Measurements from ENCODE around the gene RECK. TPM values are rescaled to one million over a fixed set of nuclear protein-coding genes. Genes with fewer than 3 reads are reported as not detected.

Gene RECK
- polyA plus RNA-seq, 2 donors = 1.0 to 1.5 TPM

- Histone ChIP-seq H3K27me3 (ENCODE audit: control insufficient read depth in 1 of 2, insufficient read depth in 2 of 2, low read length in 2 of 2) (no peaks in the 10 kb centered on the region), H3K36me3 (ENCODE audit: control insufficient read depth in 2 of 2, insufficient read depth in 2 of 2, low read length in 1 of 2) (peaks cover 0 to 7% of the 10 kb centered on the region in 2 donors), H3K9me3 (ENCODE audit: control insufficient read depth in 2 of 2, insufficient read depth in 1 of 2, low read depth in 1 of 2, low read length in 1 of 2) (no peaks in the 10 kb centered on the region), H3K27ac (ENCODE audit: low read depth in 2 of 2, low read length in 1 of 2) (no peak overlapping the region), H3K4me3 (ENCODE audit: low read depth in 1 of 2, low read length in 2 of 2) (no peak overlapping the region), H3K4me1 (ENCODE audit: control insufficient read depth in 2 of 2, insufficient read depth in 2 of 2, low read length in 1 of 2) (no peaks in the 10 kb centered on the region)
- WGBS, 2 donors = 71 to 77% methylated on average over 7 of the region's 7 CpGs
Observed at GRCh38 chr9:36119476-36119875, 82.8 kb downstream of the RECK start.

DNA sequence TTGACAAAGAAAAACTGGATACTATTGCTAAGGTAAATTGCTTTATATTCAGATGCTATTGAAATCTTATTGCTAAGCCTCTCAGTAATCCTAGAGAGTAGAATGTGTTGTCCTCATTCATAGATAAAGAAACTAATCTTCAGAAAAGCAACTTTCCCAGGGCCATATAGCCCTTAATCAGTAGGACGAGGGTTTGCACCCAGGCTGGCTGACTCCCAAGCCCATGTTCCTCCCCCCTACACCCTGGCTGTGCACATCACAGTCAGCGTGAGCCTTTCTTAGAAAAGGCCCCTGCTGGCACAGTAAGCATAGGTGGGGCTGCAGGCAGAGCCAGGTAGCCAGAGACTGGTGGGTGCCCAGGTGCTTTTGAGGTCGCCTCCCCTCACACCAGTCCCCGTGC, 84.0 kb downstream of the RECK start:
- H3K27ac ChIP-seq (ENCODE audit: low read depth in 2 of 2, low read length in 1 of 2) = no peak overlapping the region
- H3K4me3 ChIP-seq (ENCODE audit: low read depth in 1 of 2, low read length in 2 of 2) = no peak overlapping the region
- H3K27me3 ChIP-seq (ENCODE audit: control insufficient read depth in 1 of 2, insufficient read depth in 2 of 2, low read length in 2 of 2) = no peaks in the 10 kb centered on the region
- H3K4me1 ChIP-seq (ENCODE audit: control insufficient read depth in 2 of 2, insufficient read depth in 2 of 2, low read length in 1 of 2) = no peaks in the 10 kb centered on the region
- H3K36me3 ChIP-seq (ENCODE audit: control insufficient read depth in 2 of 2, insufficient read depth in 2 of 2, low read length in 1 of 2) = peaks cover 0 to 7% of the 10 kb centered on the region in 2 donors
- 78 to 82% methylated on average over 4 of the region's 4 CpGs for WGBS, 2 donors
- H3K9me3 ChIP-seq (ENCODE audit: control insufficient read depth in 2 of 2, insufficient read depth in 1 of 2, low read depth in 1 of 2, low read length in 1 of 2) = no peaks in the 10 kb centered on the region

GRCh38 chr9:36121971-36122370, 85.3 kb downstream of the RECK start:
- Histone ChIP-seq H3K4me1 (ENCODE audit: control insufficient read depth in 2 of 2, insufficient read depth in 2 of 2, low read length in 1 of 2) (no peaks in the 10 kb centered on the region), H3K36me3 (ENCODE audit: control insufficient read depth in 2 of 2, insufficient read depth in 2 of 2, low read length in 1 of 2) (peaks cover 0 to 7% of the 10 kb centered on the region in 2 donors), H3K9me3 (ENCODE audit: control insufficient read depth in 2 of 2, insufficient read depth in 1 of 2, low read depth in 1 of 2, low read length in 1 of 2) (no peaks in the 10 kb centered on the region), H3K4me3 (ENCODE audit: low read depth in 1 of 2, low read length in 2 of 2) (no peak overlapping the region), H3K27ac (ENCODE audit: low read depth in 2 of 2, low read length in 1 of 2) (no peak overlapping the region), H3K27me3 (ENCODE audit: control insufficient read depth in 1 of 2, insufficient read depth in 2 of 2, low read length in 2 of 2) (no peaks in the 10 kb centered on the region)
- WGBS, 2 donors = 89 to 92% methylated on average over 7 of the region's 7 CpGs

DNA sequence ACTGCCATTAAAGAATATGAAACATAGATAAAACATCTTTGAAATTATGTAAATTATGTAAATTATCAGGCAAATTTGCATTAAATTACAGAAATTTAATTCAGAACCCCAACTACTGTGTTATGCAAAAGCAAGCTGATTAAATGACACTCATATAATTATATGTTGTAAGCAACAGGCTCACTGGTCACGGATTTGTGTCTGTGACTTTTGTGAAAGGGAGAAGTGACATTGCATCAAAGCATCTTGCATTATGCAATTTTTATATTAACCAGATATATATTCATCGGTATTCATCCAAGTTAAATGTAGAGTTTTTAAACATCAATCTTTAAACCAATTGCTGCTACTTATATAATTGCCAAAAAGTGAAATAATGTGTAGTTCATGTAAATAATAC, 86.8 kb downstream of the RECK start:
- H3K4me1 ChIP-seq (ENCODE audit: control insufficient read depth in 2 of 2, insufficient read depth in 2 of 2, low read length in 1 of 2) = no peaks in the 10 kb centered on the region
- no peaks in the 10 kb centered on the region for H3K27me3 ChIP-seq (ENCODE audit: control insufficient read depth in 1 of 2, insufficient read depth in 2 of 2, low read length in 2 of 2)
- no peak overlapping the region for H3K27ac ChIP-seq (ENCODE audit: low read depth in 2 of 2, low read length in 1 of 2)
- 94 to 98% methylated on average over 2 of the region's 2 CpGs for WGBS, 2 donors
- H3K9me3 ChIP-seq (ENCODE audit: control insufficient read depth in 2 of 2, insufficient read depth in 1 of 2, low read depth in 1 of 2, low read length in 1 of 2) = no peaks in the 10 kb centered on the region
- no peak overlapping the region for H3K4me3 ChIP-seq (ENCODE audit: low read depth in 1 of 2, low read length in 2 of 2)
- H3K36me3 ChIP-seq (ENCODE audit: control insufficient read depth in 2 of 2, insufficient read depth in 2 of 2, low read length in 1 of 2) = peaks cover 0 to 5% of the 10 kb centered on the region in 2 donors

- H3K36me3 ChIP-seq (ENCODE audit: control insufficient read depth in 2 of 2, insufficient read depth in 2 of 2, low read length in 1 of 2) = peaks cover 0 to 3% of the 10 kb centered on the region in 2 donors
- WGBS, 2 donors = 81 to 83% methylated on average over 10 of the region's 10 CpGs
Observed at GRCh38 chr9:36125062-36125855, 88.5 kb downstream of the RECK start.

DNA sequence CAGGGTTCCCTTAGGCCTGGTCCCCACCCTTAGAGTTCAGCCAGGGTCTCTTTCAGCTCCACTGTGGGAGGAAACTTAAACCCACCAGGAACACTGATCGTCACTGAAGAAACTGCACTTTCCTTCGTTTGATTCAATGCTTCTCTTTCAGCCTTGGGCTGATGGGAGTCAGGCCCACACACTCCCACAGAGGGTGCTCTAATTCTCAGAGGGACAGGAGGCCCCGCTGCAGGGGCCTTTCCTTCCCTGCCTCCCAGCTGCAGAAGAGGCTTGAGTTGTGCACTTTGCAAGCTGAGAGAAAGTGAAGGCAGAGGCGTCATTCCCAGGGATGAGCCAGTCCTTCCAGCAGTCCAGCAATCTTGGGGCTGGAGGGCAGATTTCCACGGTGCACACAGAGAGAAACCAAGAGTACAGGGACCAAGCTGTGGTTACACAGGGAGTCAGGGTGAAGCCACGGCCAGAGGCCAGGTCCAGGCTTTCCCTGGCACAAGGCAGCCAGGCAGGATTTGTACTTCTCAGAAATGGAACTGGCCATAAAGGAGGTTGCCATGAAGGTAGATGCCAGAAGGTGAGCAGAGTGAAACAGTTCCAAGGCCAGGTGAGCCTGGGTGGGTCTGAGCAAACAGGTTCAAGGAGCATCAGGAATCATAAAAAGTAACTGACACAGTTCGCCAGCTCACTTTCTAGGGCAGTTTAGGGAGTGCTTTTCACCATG, 89.5 kb downstream of the RECK start:
- H3K27me3 ChIP-seq (ENCODE audit: control insufficient read depth in 1 of 2, insufficient read depth in 2 of 2, low read length in 2 of 2) = no peaks in the 10 kb centered on the region
- H3K4me1 ChIP-seq (ENCODE audit: control insufficient read depth in 2 of 2, insufficient read depth in 2 of 2, low read length in 1 of 2) = no peaks in the 10 kb centered on the region
- no peak overlapping the region for H3K4me3 ChIP-seq (ENCODE audit: low read depth in 1 of 2, low read length in 2 of 2)
- H3K36me3 ChIP-seq (ENCODE audit: control insufficient read depth in 2 of 2, insufficient read depth in 2 of 2, low read length in 1 of 2) = peaks cover 0 to 3% of the 10 kb centered on the region in 2 donors
- H3K27ac ChIP-seq (ENCODE audit: low read depth in 2 of 2, low read length in 1 of 2) = no peak overlapping the region
- 62 to 71% methylated on average over 7 of the region's 7 CpGs for WGBS, 2 donors
- H3K9me3 ChIP-seq (ENCODE audit: control insufficient read depth in 2 of 2, insufficient read depth in 1 of 2, low read depth in 1 of 2, low read length in 1 of 2) = no peaks in the 10 kb centered on the region

More at GRCh38 chr9:36125062-36125855, 88.5 kb downstream of the RECK start:
- no peaks in the 10 kb centered on the region for H3K27me3 ChIP-seq (ENCODE audit: control insufficient read depth in 1 of 2, insufficient read depth in 2 of 2, low read length in 2 of 2)
- no peaks in the 10 kb centered on the region for H3K4me1 ChIP-seq (ENCODE audit: control insufficient read depth in 2 of 2, insufficient read depth in 2 of 2, low read length in 1 of 2)
- no peaks in the 10 kb centered on the region for H3K9me3 ChIP-seq (ENCODE audit: control insufficient read depth in 2 of 2, insufficient read depth in 1 of 2, low read depth in 1 of 2, low read length in 1 of 2)
- no peak overlapping the region for H3K4me3 ChIP-seq (ENCODE audit: low read depth in 1 of 2, low read length in 2 of 2)
- no peak overlapping the region for H3K27ac ChIP-seq (ENCODE audit: low read depth in 2 of 2, low read length in 1 of 2)

- Histone ChIP-seq H3K4me1 (ENCODE audit: control insufficient read depth in 2 of 2, insufficient read depth in 2 of 2, low read length in 1 of 2) (no peaks in the 10 kb centered on the region), H3K27ac (ENCODE audit: low read depth in 2 of 2, low read length in 1 of 2) (no peak overlapping the region), H3K9me3 (ENCODE audit: control insufficient read depth in 2 of 2, insufficient read depth in 1 of 2, low read depth in 1 of 2, low read length in 1 of 2) (no peaks in the 10 kb centered on the region), H3K36me3 (ENCODE audit: control insufficient read depth in 2 of 2, insufficient read depth in 2 of 2, low read length in 1 of 2) (peaks cover 0 to 2% of the 10 kb centered on the region in 2 donors), H3K4me3 (ENCODE audit: low read depth in 1 of 2, low read length in 2 of 2) (no peak overlapping the region), H3K27me3 (ENCODE audit: control insufficient read depth in 1 of 2, insufficient read depth in 2 of 2, low read length in 2 of 2) (no peaks in the 10 kb centered on the region)
- 69 to 76% methylated on average over 5 of the region's 5 CpGs for WGBS, 2 donors
Observed at GRCh38 chr9:36127652-36128244, 91.0 kb downstream of the RECK start.

DNA sequence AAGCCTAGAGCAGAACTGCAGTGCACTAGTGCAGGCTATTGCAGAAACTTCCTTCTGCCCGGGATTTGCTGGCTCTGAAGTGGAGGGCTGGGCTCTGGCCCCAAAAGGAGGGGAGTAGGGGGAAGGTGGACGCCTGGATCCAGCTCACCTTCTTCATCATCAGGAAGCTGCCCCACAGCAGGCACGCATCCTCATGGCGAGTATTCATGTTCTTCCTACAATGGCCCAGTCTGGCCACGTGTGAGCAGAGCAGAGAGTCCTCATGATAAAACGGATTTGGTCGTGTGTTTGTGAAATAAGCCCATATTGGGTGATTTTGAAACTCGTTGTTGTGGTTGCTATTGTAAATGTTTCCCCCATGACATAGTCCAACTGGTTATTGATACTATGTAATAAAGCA, 91.6 kb downstream of the RECK start:
- no peak overlapping the region for H3K27ac ChIP-seq (ENCODE audit: low read depth in 2 of 2, low read length in 1 of 2)
- H3K4me1 ChIP-seq (ENCODE audit: control insufficient read depth in 2 of 2, insufficient read depth in 2 of 2, low read length in 1 of 2) = no peaks in the 10 kb centered on the region
- no peaks in the 10 kb centered on the region for H3K27me3 ChIP-seq (ENCODE audit: control insufficient read depth in 1 of 2, insufficient read depth in 2 of 2, low read length in 2 of 2)
- H3K9me3 ChIP-seq (ENCODE audit: control insufficient read depth in 2 of 2, insufficient read depth in 1 of 2, low read depth in 1 of 2, low read length in 1 of 2) = no peaks in the 10 kb centered on the region
- no peak overlapping the region for H3K4me3 ChIP-seq (ENCODE audit: low read depth in 1 of 2, low read length in 2 of 2)
- H3K36me3 ChIP-seq (ENCODE audit: control insufficient read depth in 2 of 2, insufficient read depth in 2 of 2, low read length in 1 of 2) = no peaks in the 10 kb centered on the region
- 69 to 75% methylated on average over 8 of the region's 8 CpGs for WGBS, 2 donors

- Histone ChIP-seq H3K27me3 (ENCODE audit: control insufficient read depth in 1 of 2, insufficient read depth in 2 of 2, low read length in 2 of 2) (no peaks in the 10 kb centered on the region), H3K4me1 (ENCODE audit: control insufficient read depth in 2 of 2, insufficient read depth in 2 of 2, low read length in 1 of 2) (no peaks in the 10 kb centered on the region), H3K36me3 (ENCODE audit: control insufficient read depth in 2 of 2, insufficient read depth in 2 of 2, low read length in 1 of 2) (no peaks in the 10 kb centered on the region), H3K27ac (ENCODE audit: low read depth in 2 of 2, low read length in 1 of 2) (no peak overlapping the region), H3K9me3 (ENCODE audit: control insufficient read depth in 2 of 2, insufficient read depth in 1 of 2, low read depth in 1 of 2, low read length in 1 of 2) (no peaks in the 10 kb centered on the region), H3K4me3 (ENCODE audit: low read depth in 1 of 2, low read length in 2 of 2) (no peak overlapping the region)
- WGBS, 2 donors = 90 to 96% methylated on average over 12 of the region's 12 CpGs
Observed at GRCh38 chr9:36129139-36129538, 92.4 kb downstream of the RECK start.
